ENCODE data around the gene NF1.
"Not testable (repeated sequence)": the region's sequence is repeated elsewhere in the genome, so short reads cannot be mapped to it uniquely, and the experiment has no call there.

Gene NF1

GRCh38 chr17:31256936-31257335, 162.2 kb downstream of the NF1 start:
- no peak for DNase-seq

GRCh38 chr17:31260151-31260550, 165.4 kb downstream of the NF1 start:
- no peak for DNase-seq

DNA sequence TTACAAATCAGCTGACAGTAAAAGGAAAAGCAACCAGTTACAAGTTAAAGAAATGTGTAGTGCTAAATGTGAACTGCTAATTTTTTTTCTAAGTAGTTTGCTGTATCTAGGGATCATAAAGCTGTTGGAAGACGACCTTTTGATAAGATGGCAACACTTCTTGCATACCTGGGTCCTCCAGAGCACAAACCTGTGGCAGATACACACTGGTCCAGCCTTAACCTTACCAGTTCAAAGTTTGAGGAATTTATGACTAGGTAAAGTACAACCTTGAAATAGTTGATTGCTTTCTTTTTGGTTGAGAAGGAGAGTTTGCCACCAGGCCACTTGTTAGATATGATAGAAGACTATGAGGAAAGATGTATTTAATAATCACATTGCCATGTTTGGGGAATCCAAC, 166.8 kb downstream of the NF1 start:
- no peak for DNase-seq

- not testable (repeated sequence) for DNase-seq
These were observed 168.1 kb downstream of the NF1 start for GRCh38 chr17:31262923-31263322.

DNA sequence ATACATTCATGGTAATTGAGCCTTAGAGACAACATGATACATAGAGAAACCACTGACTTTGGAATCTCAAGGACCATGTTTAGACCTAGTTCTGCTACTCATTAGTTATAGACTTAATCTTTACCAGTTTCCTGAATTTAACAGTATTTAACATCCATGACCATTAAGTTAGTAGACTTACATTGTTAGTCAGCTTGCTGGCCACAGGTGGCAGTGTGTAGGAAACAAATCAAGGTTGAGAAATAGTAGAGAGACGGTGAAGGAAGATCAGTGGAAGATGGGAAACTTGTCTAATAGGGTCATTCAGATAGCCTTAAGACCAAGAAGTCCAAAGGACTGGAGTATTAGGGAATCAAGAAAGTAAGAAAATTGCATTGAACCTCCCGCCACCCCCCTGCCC, 171.3 kb downstream of the NF1 start:
- DNase-seq = no peak

DNA sequence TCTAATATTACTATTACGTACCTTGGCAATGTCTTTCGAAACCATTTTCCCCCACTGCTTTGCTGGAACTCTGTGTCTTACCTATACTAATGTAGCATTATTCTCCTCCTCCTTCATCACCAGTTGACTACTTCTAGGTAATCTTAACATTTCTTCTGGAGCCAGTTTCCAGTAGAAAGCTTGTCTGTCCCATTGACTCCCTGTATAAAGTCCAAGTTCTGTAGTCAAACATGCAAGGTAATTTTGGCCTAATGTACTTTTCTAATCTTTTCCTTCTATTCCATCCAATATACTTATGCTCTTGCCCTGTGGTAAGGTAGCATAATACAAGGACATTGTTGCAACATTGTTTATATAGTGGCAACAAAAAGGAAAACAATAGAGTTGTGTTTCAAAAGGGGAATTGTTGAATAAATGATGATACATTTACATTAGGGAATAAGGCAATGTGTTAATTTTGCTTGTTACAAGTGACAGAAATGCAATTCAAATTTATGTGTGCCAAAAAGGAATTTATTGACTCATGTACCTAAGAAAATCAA, 174.3 kb downstream of the NF1 start:
- no peak for DNase-seq

DNA sequence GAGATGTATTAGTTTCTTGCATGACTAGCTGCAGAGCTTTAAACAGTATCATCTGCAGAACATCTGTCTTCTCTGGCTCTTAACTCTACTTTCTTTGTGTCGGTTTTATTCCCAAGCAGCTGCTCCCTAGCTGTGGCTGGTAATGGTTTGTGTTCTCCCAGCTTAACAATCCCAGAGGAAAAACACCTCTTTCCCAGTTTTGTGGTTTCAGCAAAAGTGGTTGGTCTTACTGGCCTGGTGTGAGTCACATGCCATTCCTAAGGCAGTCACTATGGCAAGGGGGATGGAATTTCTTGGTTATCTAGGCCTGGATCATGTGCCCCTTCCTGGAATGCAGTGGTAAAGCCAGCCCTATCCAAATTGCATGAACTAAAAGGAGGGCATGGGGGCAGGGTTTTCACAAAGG, 174.8 kb downstream of the NF1 start:
- no peak for DNase-seq

DNA sequence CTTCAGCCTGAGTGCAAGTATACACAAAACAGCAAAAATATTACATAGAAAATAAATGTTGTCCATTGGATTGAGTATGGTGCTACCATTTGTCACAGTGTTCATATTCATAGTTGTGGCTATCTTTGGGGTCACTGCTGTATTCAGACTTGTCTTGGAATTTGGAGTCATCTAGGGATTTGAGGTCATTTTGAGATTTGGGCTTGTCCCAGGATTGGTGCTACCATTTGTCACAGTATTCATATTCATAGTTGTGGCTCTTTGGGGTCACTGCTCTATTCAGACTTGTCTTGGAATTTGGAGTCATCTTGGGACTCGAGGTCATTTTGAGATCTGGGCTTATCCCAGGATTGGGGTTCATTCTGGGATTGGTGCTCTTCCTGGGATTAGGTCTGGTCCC, 177.5 kb downstream of the NF1 start:
- no peak for DNase-seq

DNA sequence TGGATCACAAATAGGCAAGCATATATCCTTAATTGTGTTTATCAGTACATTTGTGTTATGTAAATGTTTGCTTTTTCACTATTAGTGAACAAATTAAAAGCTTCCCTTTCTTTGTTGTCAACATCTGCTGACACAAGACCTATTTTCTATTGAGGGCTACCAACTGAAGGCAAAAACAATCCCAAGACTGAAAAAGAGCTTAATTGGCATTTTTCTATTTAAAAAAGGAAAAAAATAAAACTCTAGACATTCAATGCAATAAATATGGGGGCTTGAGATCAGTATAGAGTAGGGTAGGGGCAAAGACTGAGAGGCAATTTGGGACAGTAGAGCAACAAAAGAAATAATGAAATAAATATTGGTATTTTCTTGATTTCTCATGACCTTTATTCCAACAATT, 178.0 kb downstream of the NF1 start:
- no peak for DNase-seq

- DNase-seq = no peak
These were observed 178.7 kb downstream of the NF1 start for GRCh38 chr17:31273516-31273915.

DNA sequence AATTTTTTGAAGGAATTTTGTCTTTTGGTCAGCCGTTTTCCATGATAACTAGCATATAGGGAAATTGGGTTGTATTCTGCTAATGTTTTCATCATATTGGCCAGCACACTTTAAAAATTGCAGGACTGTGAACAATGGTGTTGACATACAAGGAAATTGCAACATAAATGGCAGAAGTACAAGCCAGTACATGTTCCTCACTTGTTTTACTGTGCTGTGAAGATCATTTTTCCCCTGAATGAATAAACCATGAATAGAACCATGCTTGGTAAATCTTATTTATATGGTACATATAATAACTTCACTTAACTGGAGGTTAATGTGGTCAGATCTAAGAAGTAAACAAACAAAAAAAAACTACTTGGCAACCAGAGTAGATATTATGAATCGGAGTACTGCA, 179.5 kb downstream of the NF1 start:
- DNase-seq = no peak

GRCh38 chr17:31275116-31275515, 180.3 kb downstream of the NF1 start:
- DNase-seq = no peak

GRCh38 chr17:31279401-31279800, 184.6 kb downstream of the NF1 start:
- DNase-seq = no peak

GRCh38 chr17:31281061-31281460, 186.3 kb downstream of the NF1 start:
- DNase-seq = no peak

GRCh38 chr17:31283841-31284240, 189.1 kb downstream of the NF1 start:
- no peak for DNase-seq

- DNase-seq = no peak
These were observed 191.8 kb downstream of the NF1 start for GRCh38 chr17:31286587-31286986.

DNA sequence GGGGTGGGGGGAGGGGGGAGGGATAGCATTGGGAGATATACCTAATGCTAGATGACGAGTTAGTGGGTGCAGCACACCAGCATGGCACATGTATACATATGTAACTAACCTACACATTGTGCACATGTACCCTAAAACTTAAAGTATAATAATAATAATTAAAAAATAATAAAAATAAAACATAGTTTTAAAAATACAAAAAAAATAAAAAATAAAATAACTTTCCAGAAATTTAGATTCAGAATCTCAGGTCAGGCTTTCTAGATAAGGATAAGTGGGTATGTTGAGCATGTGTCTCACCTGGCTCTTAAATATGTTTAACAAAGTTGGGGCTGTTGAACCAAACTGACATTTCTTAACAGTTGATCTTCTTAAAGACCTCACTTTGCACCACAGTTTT, 193.2 kb downstream of the NF1 start:
- DNase-seq = not testable (repeated sequence)

GRCh38 chr17:31289790-31290189, 195.0 kb downstream of the NF1 start:
- DNase-seq = no peak

DNA sequence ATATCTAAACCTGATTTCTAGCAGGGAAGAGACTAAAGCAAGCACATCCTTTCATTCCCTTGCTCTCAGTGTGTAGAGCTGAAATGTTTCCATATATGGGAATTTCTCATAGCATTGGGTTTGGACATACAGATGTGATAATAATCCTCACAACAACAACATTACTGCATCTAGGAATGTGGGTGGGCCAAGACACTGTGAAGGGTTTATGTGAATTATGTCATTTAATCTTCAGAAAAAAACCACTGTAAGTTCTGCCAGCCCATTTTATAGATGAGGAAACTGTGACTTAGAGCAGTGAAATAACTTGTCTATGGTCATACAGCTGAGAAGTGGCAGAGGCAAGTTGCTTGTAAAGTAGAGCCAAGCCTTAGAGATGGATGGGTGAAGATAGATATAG, 197.0 kb downstream of the NF1 start:
- DNase-seq = no peak

GRCh38 chr17:31293581-31293980, 198.8 kb downstream of the NF1 start:
- no peak for DNase-seq

- DNase-seq = no peak
These were observed 199.5 kb downstream of the NF1 start for GRCh38 chr17:31294231-31294630.

GRCh38 chr17:31294820-31295488, 200.2 kb downstream of the NF1 start:
- DNase-seq = no peak

DNA sequence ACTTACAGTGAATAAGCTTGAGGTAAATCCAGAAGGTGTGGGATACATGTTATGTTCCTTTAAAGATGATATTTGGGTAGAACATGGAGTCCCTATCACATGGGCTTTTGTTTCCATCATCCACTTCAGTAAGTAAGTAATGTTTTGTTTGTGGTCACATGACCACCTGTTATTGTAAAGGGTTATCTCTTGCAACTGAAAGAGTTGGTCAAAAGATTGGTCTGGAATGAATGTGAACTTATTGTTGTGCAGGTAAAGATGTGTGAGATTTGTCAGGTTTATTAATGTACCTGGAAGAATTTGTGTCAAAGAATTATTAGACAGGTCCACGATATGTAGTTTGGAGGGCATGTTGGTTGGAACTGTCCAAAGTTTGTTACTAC, 200.7 kb downstream of the NF1 start:
- DNase-seq = no peak

GRCh38 chr17:31296142-31296541, 201.4 kb downstream of the NF1 start:
- no peak for DNase-seq

GRCh38 chr17:31297090-31297489, 202.3 kb downstream of the NF1 start, which contains the start of gene OMG:
OMG (minus strand) TSS chr17:31297239; CDS start chr17:31296331, 908 bp downstream.
- DNase-seq = no peak

Measured in KG1 (cell line).